ENCODE measurements around the gene TSKU.

DNA sequence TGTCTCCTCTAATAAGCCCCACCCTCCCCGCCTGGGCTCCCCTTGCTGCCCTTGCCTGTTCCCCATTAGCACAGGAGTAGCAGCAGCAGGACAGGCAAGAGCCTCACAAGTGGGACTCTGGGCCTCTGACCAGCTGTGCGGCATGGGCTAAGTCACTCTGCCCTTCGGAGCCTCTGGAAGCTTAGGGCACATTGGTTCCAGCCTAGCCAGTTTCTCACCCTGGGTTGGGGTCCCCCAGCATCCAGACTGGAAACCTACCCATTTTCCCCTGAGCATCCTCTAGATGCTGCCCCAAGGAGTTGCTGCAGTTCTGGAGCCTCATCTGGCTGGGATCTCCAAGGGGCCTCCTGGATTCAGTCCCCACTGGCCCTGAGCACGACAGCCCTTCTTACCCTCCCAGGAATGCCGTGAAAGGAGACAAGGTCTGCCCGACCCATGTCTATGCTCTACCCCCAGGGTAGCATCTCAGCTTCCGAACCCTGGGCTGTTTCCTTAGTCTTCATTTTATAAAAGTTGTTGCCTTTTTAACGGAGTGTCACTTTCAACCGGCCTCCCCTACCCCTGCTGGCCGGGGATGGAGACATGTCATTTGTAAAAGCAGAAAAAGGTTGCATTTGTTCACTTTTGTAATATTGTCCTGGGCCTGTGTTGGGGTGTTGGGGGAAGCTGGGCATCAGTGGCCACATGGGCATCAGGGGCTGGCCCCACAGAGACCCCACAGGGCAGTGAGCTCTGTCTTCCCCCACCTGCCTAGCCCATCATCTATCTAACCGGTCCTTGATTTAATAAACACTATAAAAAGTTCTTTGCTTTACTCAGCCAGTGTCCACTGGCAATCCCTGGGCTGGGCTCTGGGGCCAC lies 14.4 kb downstream of the TSKU start:
- TF ChIP-seq, protein P1, sequence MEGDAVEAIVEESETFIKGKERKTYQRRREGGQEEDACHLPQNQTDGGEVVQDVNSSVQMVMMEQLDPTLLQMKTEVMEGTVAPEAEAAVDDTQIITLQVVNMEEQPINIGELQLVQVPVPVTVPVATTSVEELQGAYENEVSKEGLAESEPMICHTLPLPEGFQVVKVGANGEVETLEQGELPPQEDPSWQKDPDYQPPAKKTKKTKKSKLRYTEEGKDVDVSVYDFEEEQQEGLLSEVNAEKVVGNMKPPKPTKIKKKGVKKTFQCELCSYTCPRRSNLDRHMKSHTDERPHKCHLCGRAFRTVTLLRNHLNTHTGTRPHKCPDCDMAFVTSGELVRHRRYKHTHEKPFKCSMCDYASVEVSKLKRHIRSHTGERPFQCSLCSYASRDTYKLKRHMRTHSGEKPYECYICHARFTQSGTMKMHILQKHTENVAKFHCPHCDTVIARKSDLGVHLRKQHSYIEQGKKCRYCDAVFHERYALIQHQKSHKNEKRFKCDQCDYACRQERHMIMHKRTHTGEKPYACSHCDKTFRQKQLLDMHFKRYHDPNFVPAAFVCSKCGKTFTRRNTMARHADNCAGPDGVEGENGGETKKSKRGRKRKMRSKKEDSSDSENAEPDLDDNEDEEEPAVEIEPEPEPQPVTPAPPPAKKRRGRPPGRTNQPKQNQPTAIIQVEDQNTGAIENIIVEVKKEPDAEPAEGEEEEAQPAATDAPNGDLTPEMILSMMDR (conservative IDR thresholded peaks at IDR 0.05; ENCODE audit: low read depth in 2 of 2): no peak
- no peak for TF ChIP-seq POLR2AphosphoS5 (IDR thresholded peaks at IDR 0.05; ENCODE audit: low read depth)
- no peak for TF ChIP-seq CREB1 (CRISPR knock-in tag; IDR thresholded peaks at IDR 0.05; ENCODE audit: low read depth)

Data from GM23338 (cell line).